NCI-H2196 treated with DMSO at 0.1 percent for 48 hours (cell line): Measurements from ENCODE around the gene TRIP13.
"Not testable (repeated sequence)": the region's sequence is repeated elsewhere in the genome, so short reads cannot be mapped to it uniquely, and the experiment has no call there.

ENCODE experiments used
- DNase-seq: peaks from one replicate; lab custom pipeline; 2025; ENCODE audit not compliant: unreplicated experiment; lab: John Stamatoyannopoulos, UW

TRIP13 gene

DNA sequence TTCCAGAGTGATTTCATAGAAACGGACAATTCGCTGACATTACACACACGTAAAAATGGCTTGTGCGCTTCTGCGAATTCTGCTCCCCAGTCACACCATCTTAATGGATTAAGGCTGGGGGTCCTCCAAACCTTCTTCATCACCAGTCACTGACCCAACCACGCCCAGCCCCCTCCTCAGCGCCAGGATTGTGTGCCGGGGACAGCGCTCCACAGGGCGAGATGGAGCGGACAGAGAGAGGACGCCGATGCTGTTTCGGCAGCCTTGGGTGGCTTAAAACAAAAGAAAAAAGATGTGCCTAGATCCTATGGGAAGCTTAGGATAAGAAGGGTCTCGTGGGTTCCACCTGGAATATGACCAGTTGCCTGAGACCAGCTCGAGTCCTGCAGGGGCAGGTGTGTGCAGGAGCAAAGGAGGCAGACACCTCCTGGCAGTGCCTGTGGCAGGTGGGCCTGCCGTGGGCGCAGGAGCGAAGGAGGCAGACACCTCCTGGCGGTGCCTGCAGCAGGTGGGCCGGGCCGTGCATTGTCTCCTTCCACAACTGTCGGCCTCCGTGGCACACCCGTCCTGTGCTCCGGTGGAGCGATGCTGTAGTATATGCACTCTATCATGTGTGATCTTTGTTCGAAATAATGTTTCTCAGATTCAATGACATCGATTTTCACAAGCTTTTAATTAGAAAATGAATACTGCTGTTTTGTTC is 20.9 kb upstream of the TRIP13 start:
- DNase-seq, result no peak

DNA sequence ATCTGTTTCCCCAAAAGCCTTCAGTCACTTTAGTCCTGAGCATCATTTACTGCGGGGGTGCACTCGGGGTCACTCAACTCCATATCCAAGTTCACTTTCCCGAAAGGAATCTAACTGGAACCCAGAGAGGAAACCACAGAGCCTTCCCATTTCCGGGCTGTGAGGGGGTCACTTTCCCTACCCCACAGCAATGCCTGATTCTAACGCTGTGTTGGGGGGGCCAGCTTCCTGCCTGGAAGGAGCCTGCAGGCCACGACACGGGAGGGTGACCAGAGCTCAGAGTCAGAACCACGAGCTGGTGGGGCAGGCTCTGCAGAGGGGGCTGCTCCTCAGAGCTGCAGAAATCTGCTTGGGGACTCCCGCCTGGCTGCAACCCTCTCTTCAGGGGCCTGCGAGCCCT is 20.4 kb upstream of the TRIP13 start:
- DNase-seq, result no peak

GRCh38 chr5:873328-873727 is 19.4 kb upstream of the TRIP13 start:
- DNase-seq, result no peak

GRCh38 chr5:875931-876330 is 16.8 kb upstream of the TRIP13 start:
- DNase-seq, result no peak

GRCh38 chr5:876398-877365 is 16.0 kb upstream of the TRIP13 start:
- no peak for DNase-seq

DNA sequence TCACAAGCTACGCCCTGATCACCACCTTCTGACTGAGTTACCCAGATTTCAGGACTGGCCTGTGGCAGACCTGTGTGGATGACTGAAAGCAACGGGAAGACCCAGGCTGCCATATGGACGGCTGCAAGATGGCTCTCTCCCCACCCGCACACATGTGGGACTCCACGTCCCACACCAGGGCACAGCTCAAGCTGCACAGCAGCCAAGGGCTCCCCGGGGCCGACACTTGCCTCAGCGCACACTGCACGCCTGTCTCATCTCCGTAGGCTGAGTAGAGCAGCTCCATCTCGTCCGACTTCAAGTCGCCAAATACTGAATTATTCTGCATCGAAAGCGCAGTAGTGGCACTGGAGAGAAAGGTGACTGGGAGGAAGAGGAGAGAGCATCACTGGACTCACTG is 14.6 kb upstream of the TRIP13 start:
- DNase-seq, result no peak

DNA sequence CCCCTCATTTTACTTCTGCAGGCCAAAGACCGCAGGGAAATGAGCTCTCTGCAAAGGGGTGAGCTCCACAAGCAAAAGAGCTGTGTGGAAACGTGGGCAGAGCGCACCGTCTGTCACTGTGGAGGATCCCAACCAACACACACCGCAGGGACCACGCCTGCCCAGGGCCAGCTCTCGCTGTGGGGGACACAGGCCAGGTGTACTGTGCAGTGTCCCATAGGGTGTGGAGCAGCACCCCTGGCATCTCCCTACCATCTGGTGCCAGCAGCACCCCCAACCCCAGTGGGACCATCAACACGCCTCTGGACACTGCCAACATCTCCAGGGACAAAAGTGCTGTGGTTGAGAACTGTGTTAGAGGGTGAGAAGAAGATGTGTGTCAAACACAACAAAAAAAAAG is 14.0 kb upstream of the TRIP13 start:
- DNase-seq, result not testable (repeated sequence)

GRCh38 chr5:880816-881550 is 11.7 kb upstream of the TRIP13 start:
- DNase-seq, result no peak

GRCh38 chr5:881551-881935 is 11.1 kb upstream of the TRIP13 start:
- DNase-seq, result no peak

DNA sequence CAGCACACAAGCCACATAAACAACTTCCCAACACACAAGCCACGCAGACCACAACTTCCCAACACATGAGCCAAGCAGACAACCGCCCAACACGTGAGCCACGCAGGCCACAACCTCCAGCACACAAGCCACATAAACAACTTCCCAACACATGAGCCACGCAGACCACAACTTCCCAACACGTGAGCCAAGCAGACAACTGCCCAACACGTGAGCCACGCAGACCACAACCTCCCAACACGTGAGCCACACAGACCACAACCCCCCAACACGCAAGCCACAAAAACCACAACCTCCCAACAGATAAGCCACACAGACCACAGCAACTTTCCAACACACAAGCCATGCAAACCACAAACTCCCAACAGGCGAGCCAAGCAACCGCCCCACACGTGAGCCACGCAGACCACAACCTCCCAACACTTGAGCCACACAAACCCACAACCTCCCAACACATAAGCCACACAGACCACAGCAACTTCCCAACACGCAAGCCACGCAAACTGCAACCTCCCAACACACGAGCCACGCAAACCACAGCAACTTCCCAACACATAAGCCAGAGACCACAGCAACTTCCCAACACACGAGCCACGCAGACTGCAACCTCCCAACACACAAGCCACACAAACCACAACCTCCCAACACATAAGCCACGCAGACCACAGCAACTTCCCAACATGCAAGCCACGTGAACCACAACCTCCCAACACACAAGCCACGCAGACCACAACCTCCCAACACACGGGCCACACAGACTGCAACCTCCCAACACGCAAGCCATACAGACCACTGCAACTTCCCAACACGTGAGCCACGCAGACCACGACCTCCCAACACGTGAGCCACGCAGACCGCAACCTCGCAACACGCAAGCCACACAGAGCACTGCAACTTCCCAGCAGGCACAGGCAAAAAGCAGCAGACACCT is 10.2 kb upstream of the TRIP13 start:
- DNase-seq, result no peak

DNA sequence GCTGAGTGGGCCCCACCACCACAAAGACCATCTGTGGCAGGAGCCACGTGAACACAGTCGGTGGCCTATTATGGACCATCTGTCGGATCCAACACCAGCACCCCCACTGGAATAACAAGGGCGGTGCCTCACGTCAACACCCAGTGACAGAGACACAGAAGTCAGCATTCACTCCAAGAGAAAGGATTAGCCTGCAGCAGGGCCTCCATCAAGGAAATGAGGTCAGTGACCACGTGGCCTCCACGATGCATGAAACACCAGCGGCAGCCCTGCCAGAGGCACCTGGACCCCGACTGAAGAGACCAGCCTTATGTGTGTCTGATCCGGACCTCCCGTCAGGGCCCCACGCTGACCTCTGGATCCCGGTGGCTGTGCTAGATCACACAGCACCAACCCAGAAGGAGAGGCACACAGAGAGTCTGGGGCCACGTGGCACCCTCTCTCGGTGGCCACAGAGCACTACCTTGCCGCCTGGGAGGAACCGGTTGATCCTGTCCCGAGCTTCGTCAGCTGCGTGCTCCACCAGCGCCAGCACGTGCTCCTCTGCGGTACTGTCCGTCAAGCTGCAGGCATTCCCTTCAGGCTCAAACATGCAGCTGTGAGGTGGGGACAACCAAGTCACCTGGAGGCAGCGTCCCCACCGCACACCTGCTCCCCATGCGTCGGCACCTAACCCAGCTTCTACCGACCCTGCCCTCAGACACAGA is 9.1 kb upstream of the TRIP13 start:
- no peak for DNase-seq

DNA sequence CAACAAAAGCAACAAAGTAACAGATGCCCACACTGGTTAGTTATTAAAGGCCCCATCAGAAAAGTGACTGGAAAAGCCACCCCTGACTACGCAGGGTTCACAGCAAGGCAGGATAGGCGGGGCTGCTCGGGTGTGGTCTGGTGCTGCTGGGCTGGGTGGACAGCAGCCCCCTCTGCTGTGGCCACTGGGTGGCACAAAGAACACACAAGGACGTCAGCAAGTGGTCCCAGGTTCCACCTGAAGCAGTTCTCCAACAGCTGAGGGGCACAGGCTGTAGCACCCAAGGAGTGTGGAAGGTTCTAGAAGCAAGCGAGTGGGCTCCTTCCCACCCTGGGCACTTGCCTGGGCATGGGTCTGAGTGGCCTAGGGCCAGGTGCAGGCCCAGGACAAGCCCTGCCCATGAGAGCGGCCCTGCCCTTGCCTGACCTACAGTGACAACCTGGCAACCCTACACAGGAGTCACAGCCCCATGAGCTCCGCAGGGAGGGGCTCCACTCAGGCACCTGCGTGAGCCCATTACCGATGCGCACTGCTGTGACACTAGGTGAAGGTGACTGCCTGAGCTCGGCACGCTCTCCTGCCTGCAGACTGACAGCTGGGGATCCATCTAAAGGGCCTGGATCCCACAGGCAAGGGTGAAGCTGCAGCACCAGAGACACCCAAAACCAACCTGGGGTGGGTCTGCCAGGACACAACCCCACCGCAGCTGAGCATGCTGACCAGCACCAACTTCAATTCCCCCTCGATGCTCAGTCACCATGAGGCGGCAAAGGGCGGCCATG is 8.1 kb upstream of the TRIP13 start:
- DNase-seq, result no peak

DNA sequence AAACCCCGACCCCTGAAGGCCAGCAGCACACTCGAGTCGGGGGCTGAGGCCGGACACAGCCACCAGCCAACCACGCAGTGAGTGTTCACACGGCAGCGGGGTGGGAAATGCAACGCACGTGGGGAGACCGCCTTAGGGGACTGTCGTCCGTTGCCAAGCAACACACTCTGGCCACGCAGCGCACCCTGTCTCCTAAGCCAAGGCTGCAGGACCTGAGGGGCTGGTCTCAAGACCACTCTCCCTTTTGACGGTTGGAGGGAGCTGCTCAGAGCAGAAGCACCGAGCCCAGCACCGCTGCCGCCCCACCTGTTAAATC is 7.6 kb upstream of the TRIP13 start:
- DNase-seq, result no peak

- peak; percentile 38 for DNase-seq
Observed at GRCh38 chr5:885529-885928, 7.2 kb upstream of the TRIP13 start.

GRCh38 chr5:886036-886435 is 6.6 kb upstream of the TRIP13 start:
- DNase-seq, result no peak

DNA sequence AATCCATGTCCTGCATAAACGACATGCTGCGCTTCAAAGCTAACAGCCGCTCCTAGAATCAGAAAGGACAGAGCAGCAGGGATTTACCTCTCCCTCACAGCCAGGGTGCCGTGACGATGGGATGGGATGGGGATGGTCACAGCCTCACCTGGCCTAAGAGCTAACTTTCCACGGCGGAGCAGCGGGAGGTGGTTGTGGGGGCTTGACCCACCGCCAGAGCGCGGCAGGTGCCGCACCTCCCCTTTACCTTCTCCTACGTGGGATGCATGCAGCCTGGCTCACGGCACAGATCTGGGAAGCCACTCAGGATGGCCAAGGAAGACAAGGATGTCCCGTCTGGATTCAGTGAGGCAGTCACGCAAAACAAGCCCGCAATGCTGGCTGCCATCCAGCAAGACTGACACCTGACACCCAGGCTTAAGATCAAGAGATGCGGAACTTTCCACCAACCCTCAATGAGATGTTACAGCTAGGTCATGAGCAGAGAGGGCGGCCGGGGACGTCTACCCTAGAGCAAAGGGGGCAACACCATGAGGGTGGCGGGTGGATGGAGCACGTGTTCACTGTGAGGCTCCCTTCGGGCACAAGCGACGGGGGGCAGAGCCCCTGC is 5.9 kb upstream of the TRIP13 start:
- DNase-seq, result no peak

DNA sequence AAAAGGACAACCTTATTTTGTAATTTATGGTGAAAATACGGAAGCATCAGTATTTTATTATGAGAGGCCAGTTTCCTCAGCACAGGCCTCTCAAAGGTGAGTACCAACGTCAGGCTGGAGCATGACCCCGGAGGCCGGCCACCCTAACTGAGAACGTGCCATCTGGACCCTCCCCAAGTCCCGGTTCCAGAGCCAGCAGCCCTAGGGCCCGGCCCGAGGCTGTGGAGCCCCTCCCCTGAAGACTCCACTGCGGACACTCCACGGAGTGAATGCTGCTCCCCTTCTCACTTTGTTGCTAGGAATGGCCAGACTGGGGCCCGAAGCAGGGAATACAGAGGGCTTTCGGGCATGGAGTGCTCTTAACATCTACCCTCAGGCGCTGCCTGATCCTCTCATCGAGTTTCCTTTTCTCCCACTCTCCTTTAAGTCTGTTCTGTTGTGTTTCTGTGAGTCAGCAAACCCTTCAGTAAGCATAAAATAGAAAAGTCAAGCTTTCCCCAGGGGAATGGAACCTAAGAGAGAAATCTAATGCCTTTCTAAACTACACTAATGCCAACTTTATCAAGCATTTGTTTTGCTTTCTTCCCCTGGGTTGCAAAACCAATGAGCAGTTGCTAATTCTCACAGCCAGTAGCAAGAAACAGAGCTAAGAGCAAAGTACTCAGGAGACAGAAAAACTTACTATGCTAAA is 4.6 kb upstream of the TRIP13 start:
- no peak for DNase-seq

DNA sequence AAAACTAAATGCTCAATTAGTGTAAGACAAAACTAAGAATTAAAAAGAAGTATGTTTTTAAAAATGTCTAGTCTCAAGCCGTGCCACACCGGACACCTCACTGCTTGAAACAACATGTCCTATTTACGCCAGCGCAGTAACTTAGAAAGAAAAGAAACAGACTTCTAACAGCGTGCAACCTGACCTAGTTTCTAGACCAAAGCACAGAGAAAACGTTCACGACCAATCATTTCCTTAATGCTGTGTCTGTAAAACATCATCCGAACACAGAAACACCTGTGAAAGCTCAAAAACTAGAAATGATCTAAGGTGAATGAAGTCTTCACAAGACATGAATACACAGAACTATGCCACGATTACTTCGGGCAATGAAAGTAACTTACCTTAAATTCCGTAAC is 4.0 kb upstream of the TRIP13 start:
- DNase-seq, result no peak
